Measurements from ENCODE around the gene DMRT3.

The DMRT3 gene

GRCh38 chr9:975740-976257, 656 bp upstream of the DMRT3 start:
- peak; percentile 90 for TF ChIP-seq PRDM10 (tag by site-specific recombination; IDR thresholded peaks at IDR 0.05)
- TF ChIP-seq FEZF1 (tag by site-specific recombination; IDR thresholded peaks at IDR 0.05) = no peak
- Histone ChIP-seq H3K4me3 (ENCODE audit: low read depth, low read length) (peak overlapping the region; percentile 68), H3K27ac (ENCODE audit: extremely low read depth, low read depth, low read length) (peak overlapping the region; percentile 74; the same call in 1 of the 2 replicates), H3K4me1 (ENCODE audit: control insufficient read depth, insufficient read depth, low read length) (no peaks in the 10 kb centered on the region; the same call in 1 of the 2 replicates), H3K9me3 (ENCODE audit: control insufficient read depth, insufficient read depth, low read depth, low read length) (no peaks in the 10 kb centered on the region), H3K36me3 (ENCODE audit: control insufficient read depth in 2 of 2, insufficient read depth in 1 of 2, low read length in 2 of 2) (no peaks in the 10 kb centered on the region)
- ChIA-PET CTCF (interaction anchor here (0.6 to 6.2 kb wide), 5 partner anchors 21 to 95 kb away, joined by 3 to 28 read pairs (median 4); no protein-coding TSS in a partner anchor), POLR2A (interaction anchor here (0.9 to 2.8 kb wide), 5 partner anchors 9 to 82 kb away, joined by 5 to 24 read pairs (median 8); no protein-coding TSS in a partner anchor)

- Histone ChIP-seq H3K36me3 (ENCODE audit: control insufficient read depth in 2 of 2, insufficient read depth in 1 of 2, low read length in 2 of 2) (no peaks in the 10 kb centered on the region), H3K4me3 (ENCODE audit: low read depth, low read length) (peak overlapping the region; percentile 68), H3K9me3 (ENCODE audit: control insufficient read depth, insufficient read depth, low read depth, low read length) (no peaks in the 10 kb centered on the region), H3K4me1 (ENCODE audit: control insufficient read depth, insufficient read depth, low read length) (no peaks in the 10 kb centered on the region; the same call in 1 of the 2 replicates), H3K27ac (ENCODE audit: extremely low read depth, low read depth, low read length) (peak overlapping the region; percentile 74)
- ChIA-PET CTCF (interaction anchor here (0.5 to 6.2 kb wide), 12 partner anchors 8 to 773 kb away, joined by 3 to 28 read pairs (median 4); no protein-coding TSS in a partner anchor), POLR2A (interaction anchor here (0.9 to 2.8 kb wide), 7 partner anchors 9 to 83 kb away, joined by 4 to 24 read pairs (median 6); no protein-coding TSS in a partner anchor)
- TF ChIP-seq ZNF529 (tag by site-specific recombination; IDR thresholded peaks at IDR 0.05; ENCODE audit: insufficient replicate concordance) = no peak
- TF ChIP-seq ZBTB44 (tag by site-specific recombination; IDR thresholded peaks at IDR 0.05) = no peak
- no peak for TF ChIP-seq ZNF473 (tag by site-specific recombination; IDR thresholded peaks at IDR 0.05)
- no peak; the same call in 1 of the 2 replicates for TF ChIP-seq ZNF692 (tag by site-specific recombination; IDR thresholded peaks at IDR 0.05)
- no peak for TF ChIP-seq ZNF114 (tag by site-specific recombination; IDR thresholded peaks at IDR 0.05)
- no peak for TF ChIP-seq ZNF202 (tag by site-specific recombination; IDR thresholded peaks at IDR 0.05; ENCODE audit: borderline replicate concordance)
- TF ChIP-seq ZNF664 (tag by site-specific recombination; IDR thresholded peaks at IDR 0.05) = no peak
- TF ChIP-seq SETDB1 (IDR thresholded peaks at IDR 0.05; ENCODE audit: insufficient read length, low read length) = no peak
- TF ChIP-seq ZNF2 (tag by site-specific recombination; IDR thresholded peaks at IDR 0.05) = no peak
- TF ChIP-seq ZNF311 (tag by site-specific recombination; IDR thresholded peaks at IDR 0.05; ENCODE audit: borderline replicate concordance) = no peak
- TF ChIP-seq ZNF488 (tag by site-specific recombination; IDR thresholded peaks at IDR 0.05) = no peak
- TF ChIP-seq ZNF426 (tag by site-specific recombination; IDR thresholded peaks at IDR 0.05) = no peak
- TF ChIP-seq PATZ1 (tag by site-specific recombination; IDR thresholded peaks at IDR 0.05) = no peak
- TF ChIP-seq PBX3 (CRISPR knock-in tag; IDR thresholded peaks at IDR 0.05) = peak; percentile 70; the same call in 1 of the 2 replicates
- no peak for TF ChIP-seq ZNF266 (tag by site-specific recombination; IDR thresholded peaks at IDR 0.05; ENCODE audit: low read depth)
- no peak for TF ChIP-seq ZFP37 (tag by site-specific recombination; IDR thresholded peaks at IDR 0.05)
- no peak for TF ChIP-seq ZSCAN4 (tag by site-specific recombination; IDR thresholded peaks at IDR 0.05)
Measured at GRCh38 chr9:976943-977837, 735 bp downstream of the DMRT3 start.
